Measurements from ENCODE around the gene FCSK. TPM values are rescaled to one million over a fixed set of nuclear protein-coding genes. Genes with fewer than 3 reads are reported as not detected.
A peak's percentile ranks its signal among the peaks of the same experiment; 100 is the strongest.
"Not testable (repeated sequence)": the region's sequence is repeated elsewhere in the genome, so short reads cannot be mapped to it uniquely, and the experiment has no call there.

The FCSK gene
- total RNA-seq (10 to 100 TPM; 15.0 to 29.4 (median 20.4) TPM), polyA plus RNA-seq (10 to 100 TPM in 1 of 2 donors, 1 to 10 TPM in 1; 5.1 to 11.8 TPM)
- long read RNA-seq, donor 1, full-length matches to known transcripts, result 6 of 70 reads
- long read RNA-seq, donor 1, partial matches to known transcripts, result 48 of 70 reads
- long read RNA-seq, donor 1, other reads (novel, unspliced or antisense), result 16 of 70 reads
- long read RNA-seq, donor 2, result 0 reads
- long read RNA-seq, donor 3, full-length matches to known transcripts, result 7 of 36 reads
- long read RNA-seq, donor 3, partial matches to known transcripts, result 11 of 36 reads
- long read RNA-seq, donor 3, other reads (novel, unspliced or antisense), result 18 of 36 reads

- Histone ChIP-seq H3K36me3 (no peaks in the 10 kb centered on the region), H3K27ac (peak within 1 kb of the TSS; percentile 94 to 96), H3K4me3 (peak within 1 kb of the TSS; percentile 71), H3K4me1 (ENCODE audit: insufficient read depth) (peaks cover 7% of the 10 kb centered on the region), H3K27me3 (no peaks in the 10 kb centered on the region), H3K9me3 (no peaks in the 10 kb centered on the region)
- intact Hi-C loops (cut with DNase I), result loop anchor here in 1 of 4 donors (5.0 kb wide), 1 partner anchor 67 kb away; no protein-coding TSS in a partner anchor
- DNase-seq, result peak; percentile 67 to 82 (median 69)
- 0 to 1% (median 1%) methylated on average over 37 to 67 of the region's 67 CpGs for WGBS, 3 donors
- TF ChIP-seq CTCF (IDR thresholded peaks at IDR 0.05) (peak in 1 of 3 donors; percentile 13), POLR2A (IDR thresholded peaks at IDR 0.05) (no peak), EP300 (IDR thresholded peaks at IDR 0.05) (no peak)
These were observed at the start of gene FCSK for GRCh38 chr16:70454222-70455034. TSS of gene FCSK (plus strand) at chr16:70454595. CDS start at chr16:70463191, 8,596 bp downstream.

- not testable (repeated sequence) for H3K27ac ChIP-seq
These were observed 48.3 kb upstream of the FCSK start for GRCh38 chr16:70406104-70406503.

GRCh38 chr16:70407811-70408274 lies 46.6 kb upstream of the FCSK start:
- no peak for DNase-seq
- Histone ChIP-seq H3K36me3 (no peaks in the 10 kb centered on the region), H3K4me3 (no peak overlapping the region), H3K27ac (no peak overlapping the region), H3K4me1 (ENCODE audit: insufficient read depth) (peaks cover 6% of the 10 kb centered on the region), H3K9me3 (no peaks in the 10 kb centered on the region), H3K27me3 (no peaks in the 10 kb centered on the region)
- TF ChIP-seq EP300 (IDR thresholded peaks at IDR 0.05) (no peak), CTCF (IDR thresholded peaks at IDR 0.05) (no peak), POLR2A (IDR thresholded peaks at IDR 0.05) (no peak)
- intact Hi-C loops (cut with DNase I), result no loop called here
- WGBS, 3 donors, result 22 to 38% (median 33%) methylated on average over 10 of the region's 10 CpGs

More at GRCh38 chr16:70406104-70406503, 48.3 kb upstream of the FCSK start:
- H3K9me3 ChIP-seq; DNase-seq; H3K4me1 ChIP-seq (ENCODE audit: insufficient read depth); H3K27me3 ChIP-seq; H3K36me3 ChIP-seq; intact Hi-C loops (cut with DNase I); H3K4me3 ChIP-seq: not testable (repeated sequence)
- WGBS, 3 donors, result 89 to 93% (median 90%) methylated on average over 5 of the region's 5 CpGs

GRCh38 chr16:70410734-70411133 lies 43.7 kb upstream of the FCSK start:
- intact Hi-C loops (cut with DNase I), result no loop called here
- Histone ChIP-seq H3K27me3 (no peaks in the 10 kb centered on the region), H3K27ac (no peak overlapping the region), H3K36me3 (no peaks in the 10 kb centered on the region), H3K9me3 (no peaks in the 10 kb centered on the region), H3K4me1 (ENCODE audit: insufficient read depth) (peaks cover 8% of the 10 kb centered on the region), H3K4me3 (no peak overlapping the region)
- no peak for DNase-seq
- no peak for TF ChIP-seq CTCF (IDR thresholded peaks at IDR 0.05)
- TF ChIP-seq EP300 (IDR thresholded peaks at IDR 0.05), result no peak
- no peak for TF ChIP-seq POLR2A (IDR thresholded peaks at IDR 0.05)
- WGBS, 3 donors, result 65 to 86% (median 79%) methylated on average over 6 of the region's 6 CpGs
